ENCODE results near the gene PCSK4. TPM values are rescaled to one million over a fixed set of nuclear protein-coding genes. Genes with fewer than 3 reads are reported as not detected.

Gene PCSK4
- total and polyA plus RNA-seq, 2 of the 4 experiments (the other 2 are of a cell fraction), result 0.72 to 1.7 TPM

DNA sequence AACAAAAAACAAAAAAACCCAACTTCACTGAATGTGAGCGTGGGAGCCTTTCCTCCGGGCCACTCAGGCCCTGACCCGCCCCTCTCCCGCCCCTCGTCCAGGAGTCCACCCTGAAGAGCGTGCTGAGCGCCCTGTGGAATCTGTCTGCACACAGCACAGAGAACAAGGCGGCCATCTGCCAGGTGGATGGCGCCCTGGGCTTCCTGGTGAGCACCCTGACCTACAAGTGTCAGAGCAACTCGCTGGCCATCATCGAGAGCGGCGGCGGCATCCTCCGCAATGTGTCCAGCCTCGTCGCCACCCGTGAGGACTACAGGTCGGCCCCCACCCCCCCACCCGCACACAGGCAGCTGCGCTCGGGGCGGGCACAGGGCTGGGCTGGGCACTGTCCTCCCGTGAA lies 28.3 kb downstream of the PCSK4 start:
- H2BK15ac ChIP-seq (ENCODE audit: low read depth, low read length), result no peak overlapping the region
- H4K91ac ChIP-seq (ENCODE audit: insufficient read depth, low read depth, low read length), result no peak overlapping the region
- CTCF ChIA-PET, result no interaction called here
- H4K5ac ChIP-seq (ENCODE audit: low read depth, low read length), result no peak overlapping the region
- H3K27ac ChIP-seq (ENCODE audit: insufficient read depth, low read length), result no peak overlapping the region
- TF ChIP-seq RCOR1 (IDR thresholded peaks at IDR 0.05; ENCODE audit: insufficient replicate concordance, low read length), result no peak
- no peak overlapping the region for H4K8ac ChIP-seq (ENCODE audit: low read depth in 2 of 2, low read length in 2 of 2)
- no peak overlapping the region for H2BK5ac ChIP-seq (ENCODE audit: low read depth, low read length, poor library complexity, severe bottlenecking)
- H2AK9ac ChIP-seq (replicated peaks; ENCODE audit: low read depth, low read length, poor library complexity), result no peak overlapping the region
- H3K9me3 ChIP-seq (ENCODE audit: control insufficient read depth, insufficient read depth, low read length), result no peaks in the 10 kb centered on the region
- no peak overlapping the region for H2AFZ ChIP-seq (replicated peaks; ENCODE audit: low read length, poor library complexity)
- WGBS, 2 experiments (ENCODE audit: extremely low coverage in 2 of 2, insufficient read length in 1 of 2), result 89% methylated on average over 16 of the region's 24 CpGs; no CpG with 5 or more reads in 1 of the 2 experiments
- H3K4me2 ChIP-seq (ENCODE audit: low read depth, low read length), result no peak overlapping the region
- H3K4me3 ChIP-seq (ENCODE audit: insufficient read depth, low read depth, low read length), result no peak overlapping the region
- no peak overlapping the region for H3K4ac ChIP-seq (ENCODE audit: low read depth, low read length)
- ATAC-seq (ENCODE audit: low read depth) (no peak), DNase-seq (no peak)
- no peak overlapping the region for H3K23ac ChIP-seq (ENCODE audit: low read depth, low read length)
- POLR2A ChIA-PET (ENCODE audit: unreplicated experiment), result no interaction called here
- H3K9ac ChIP-seq (ENCODE audit: low read depth, low read length), result no peak overlapping the region
- no peak overlapping the region for H2BK20ac ChIP-seq (ENCODE audit: low read depth, low read length)
- peaks cover 3% of the 10 kb centered on the region; the same call in 1 of the 2 replicates for H3K36me3 ChIP-seq (ENCODE audit: control insufficient read depth, insufficient read depth, low read length)
- H3K9me1 ChIP-seq (ENCODE audit: insufficient read depth, low read length), result 0 out of 2 replicates have a peak, but pooled peaks cover 2% of the 10 kb centered on the region
- H3K14ac ChIP-seq (replicated peaks; ENCODE audit: low read depth, low read length), result no peak overlapping the region
- H3K27me3 ChIP-seq (ENCODE audit: control insufficient read depth, insufficient read depth, low read length), result peaks cover 20% of the 10 kb centered on the region
- intact Hi-C loops (cut with micrococcal nuclease) (no loop called here), in situ Hi-C loops (cut with MboI; ENCODE audit: low sequenced_read_pairs) (no loop called here), dilution Hi-C loops (cut with HindIII; ENCODE audit: low sequenced_read_pairs, unreplicated experiment) (no loop called here)
- H3K79me1 ChIP-seq (ENCODE audit: low read depth in 1 of 2, low read length in 2 of 2), result no peaks in the 10 kb centered on the region
- H2AK5ac ChIP-seq (ENCODE audit: low read depth, low read length), result no peak overlapping the region
- peaks cover 31% of the 10 kb centered on the region for H4K20me1 ChIP-seq (ENCODE audit: insufficient read depth, low read length)
- H3K56ac ChIP-seq (ENCODE audit: extremely low read depth, insufficient read depth, low read length), result no peak overlapping the region
- no peak overlapping the region for H3K18ac ChIP-seq (ENCODE audit: low read depth, low read length)
- no TSS peak for BruUV-seq (replicated peaks)
- no peak overlapping the region for H2BK120ac ChIP-seq (ENCODE audit: low read depth, low read length)
- H3K4me1 ChIP-seq (ENCODE audit: control insufficient read depth, insufficient read depth, low read length), result no peaks in the 10 kb centered on the region

Measured in IMR-90 (cell line).